GM19395 (cell line): ENCODE results near the gene PPP1R16B.
"Not testable (repeated sequence)": the region's sequence is repeated elsewhere in the genome, so short reads cannot be mapped to it uniquely, and the experiment has no call there.

Source experiments
- ATAC-seq: cut with Tn5 transposase; IDR thresholded peaks from one replicate; pipeline ENCODE4 v1.9.1; 2021; ENCODE audit warnings: mild to moderate bottlenecking, moderate library complexity; ENCODE audit not compliant: unreplicated experiment

PPP1R16B gene

DNA sequence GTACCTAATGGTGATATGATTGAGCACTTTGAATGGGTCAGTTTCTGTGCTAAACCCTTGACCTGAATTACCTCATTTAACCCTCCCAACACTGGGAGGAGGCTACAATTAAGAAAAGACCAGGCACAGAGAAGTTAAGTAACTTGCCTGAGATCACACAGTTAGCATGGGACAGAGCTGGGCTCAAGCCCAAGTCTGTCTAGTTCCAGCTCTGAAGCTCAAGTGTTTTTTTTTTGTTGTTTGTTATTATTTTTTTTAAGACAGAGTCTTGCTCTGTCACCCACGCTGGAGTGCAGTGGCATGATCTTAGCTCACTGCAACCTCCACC is 124.7 kb downstream of the PPP1R16B start:
- no peak for ATAC-seq

- ATAC-seq: no peak
These were observed 126.5 kb downstream of the PPP1R16B start for GRCh38 chr20:38931984-38932383.

DNA sequence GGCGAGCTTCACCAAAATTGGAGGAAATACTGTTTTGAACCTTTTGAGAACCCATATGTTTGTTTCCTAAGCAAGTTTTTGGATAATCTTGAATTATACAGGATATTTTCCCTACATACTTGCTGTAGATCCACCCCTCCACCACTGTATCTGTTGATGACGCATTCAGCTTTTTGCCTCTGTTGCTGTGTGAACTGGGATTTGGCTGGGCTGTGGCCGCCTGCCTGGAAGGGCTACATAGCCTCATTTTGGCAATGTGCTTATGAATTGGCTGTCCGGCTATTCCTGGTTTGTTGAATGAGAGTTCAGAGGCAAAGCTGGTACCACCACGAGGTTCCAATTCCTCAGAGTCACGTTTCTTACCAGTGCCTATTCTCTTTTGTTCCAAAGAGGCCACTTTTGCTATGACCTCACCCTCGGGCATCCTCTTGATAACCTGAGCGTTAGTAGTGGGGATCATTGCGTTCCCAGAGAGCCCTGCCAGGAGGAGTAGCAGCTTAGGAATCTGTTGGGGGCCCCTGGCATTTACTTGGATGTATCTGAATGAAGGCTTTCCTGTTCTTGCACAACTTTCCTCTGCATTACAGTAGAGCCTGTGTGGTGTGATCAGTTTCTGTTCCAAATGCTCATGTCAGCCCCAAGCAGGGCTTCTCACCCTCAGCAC is 127.1 kb downstream of the PPP1R16B start:
- ATAC-seq: no peak

DNA sequence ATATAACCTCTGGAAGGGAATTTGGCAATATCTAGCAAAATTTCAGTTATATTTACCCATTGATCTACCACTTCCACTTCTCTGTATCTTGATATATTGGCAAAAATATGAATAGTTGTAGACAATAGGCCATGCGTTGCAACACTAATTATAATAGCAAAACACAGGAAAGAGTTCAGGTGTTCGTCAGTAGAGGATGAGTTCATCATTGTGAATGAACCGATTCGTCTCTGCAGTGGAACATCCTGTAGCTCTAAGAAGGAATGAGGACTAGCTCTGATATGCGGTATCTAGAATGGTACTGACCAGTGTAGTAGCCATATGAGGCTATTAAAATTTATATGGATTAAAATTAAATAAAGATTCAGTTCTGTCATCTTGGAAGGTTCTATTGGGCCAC is 129.0 kb downstream of the PPP1R16B start:
- ATAC-seq: no peak

- no peak for ATAC-seq
These were observed 129.8 kb downstream of the PPP1R16B start for GRCh38 chr20:38935285-38935684.

DNA sequence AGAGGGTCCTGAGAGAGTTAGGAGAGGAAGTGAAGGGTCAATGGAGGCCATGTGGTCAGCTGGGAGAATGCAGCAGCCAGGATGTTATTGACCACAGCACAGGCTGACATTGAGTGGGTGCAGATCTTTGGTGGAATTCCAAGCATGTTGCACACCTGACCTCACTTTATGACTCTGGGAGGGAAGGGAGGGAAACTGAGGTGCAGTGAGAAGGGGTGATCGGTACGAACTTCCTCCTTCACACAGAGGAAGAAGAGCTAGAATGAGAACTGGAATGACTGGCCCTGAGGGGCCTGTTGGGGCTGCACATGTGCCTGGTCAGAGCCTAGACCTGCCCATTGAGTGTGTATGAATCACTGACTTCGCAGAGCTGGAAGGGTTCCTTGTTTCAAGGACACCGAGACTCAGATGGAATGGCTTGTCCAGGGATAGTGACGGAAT is 130.5 kb downstream of the PPP1R16B start:
- ATAC-seq: no peak

GRCh38 chr20:38937000-38937399 is 131.5 kb downstream of the PPP1R16B start:
- no peak for ATAC-seq

GRCh38 chr20:38937978-38938473 is 132.5 kb downstream of the PPP1R16B start:
- no peak for ATAC-seq

GRCh38 chr20:38939686-38940085 is 134.2 kb downstream of the PPP1R16B start:
- ATAC-seq: no peak

DNA sequence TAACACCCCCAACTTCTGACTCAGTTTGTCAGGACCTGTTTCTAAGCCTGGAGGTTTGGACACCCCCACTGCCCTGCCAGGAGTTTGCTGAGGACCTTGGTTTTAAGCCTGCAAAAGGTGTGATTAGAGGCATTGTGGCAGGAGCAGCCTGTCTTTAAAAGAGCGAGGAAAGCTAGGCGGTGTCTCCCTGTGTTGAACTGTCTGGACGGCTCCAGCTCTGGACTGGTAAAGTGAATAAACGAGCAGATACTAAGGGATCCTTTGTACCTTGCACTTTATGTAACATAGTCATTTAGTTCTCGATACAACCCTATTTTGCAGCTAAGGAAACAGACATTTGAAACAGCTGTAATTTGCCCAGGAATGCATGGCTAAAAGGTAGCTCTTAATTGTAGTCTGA is 135.1 kb downstream of the PPP1R16B start:
- ATAC-seq: no peak

DNA sequence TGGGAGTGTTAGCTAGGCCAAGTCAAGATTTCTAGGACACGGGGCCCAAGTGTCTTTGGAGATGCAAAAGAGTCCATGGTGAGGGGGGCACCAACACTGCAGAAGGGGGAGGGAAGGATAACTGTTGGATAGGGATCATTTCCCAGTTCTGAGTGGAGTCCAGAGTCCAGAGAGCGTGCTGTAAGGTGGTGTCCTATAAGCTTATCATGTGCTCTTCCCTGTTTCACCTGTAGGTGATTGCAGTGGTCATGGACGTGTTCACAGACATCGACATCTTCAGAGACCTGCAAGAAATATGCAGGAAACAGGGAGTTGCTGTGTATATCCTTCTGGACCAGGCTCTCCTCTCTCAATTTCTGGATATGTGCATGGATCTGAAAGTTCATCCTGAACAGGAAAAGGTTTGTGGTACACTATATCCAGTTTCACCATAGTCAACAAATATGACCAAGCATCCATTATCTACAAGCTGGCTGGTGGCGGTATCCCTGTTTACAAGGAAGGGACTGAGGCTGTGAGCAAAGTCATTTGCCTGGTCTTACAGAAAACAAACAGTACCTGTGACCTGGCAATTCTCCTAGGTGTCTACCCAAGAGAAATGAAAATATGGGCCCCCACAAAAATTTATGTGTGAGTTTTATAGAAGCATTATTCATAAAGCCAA is 136.4 kb downstream of the PPP1R16B start:
- ATAC-seq: no peak

GRCh38 chr20:38945012-38945411 is 139.5 kb downstream of the PPP1R16B start:
- ATAC-seq: no peak

- ATAC-seq: no peak
These were observed 141.3 kb downstream of the PPP1R16B start for GRCh38 chr20:38946836-38947235.

DNA sequence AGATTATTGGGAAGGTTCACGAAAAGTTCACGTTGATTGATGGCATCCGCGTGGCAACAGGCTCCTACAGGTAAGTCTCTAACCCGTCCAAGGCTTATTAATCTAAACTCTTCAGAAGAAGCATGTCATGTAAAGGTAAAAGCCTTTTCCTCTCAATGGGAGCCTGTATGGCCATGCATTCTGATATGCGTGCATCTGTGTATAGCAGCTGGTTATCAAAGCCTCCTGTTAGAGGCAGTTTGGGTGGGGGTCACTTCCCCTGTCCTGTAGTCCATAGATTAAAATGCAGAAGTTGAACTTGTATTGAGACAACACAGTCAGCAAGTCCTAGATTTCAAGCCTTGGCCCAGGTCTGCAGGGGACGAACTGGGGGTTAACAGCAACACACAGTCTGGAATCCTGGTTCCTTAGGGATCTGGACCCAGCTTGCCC is 142.4 kb downstream of the PPP1R16B start:
- no peak for ATAC-seq

DNA sequence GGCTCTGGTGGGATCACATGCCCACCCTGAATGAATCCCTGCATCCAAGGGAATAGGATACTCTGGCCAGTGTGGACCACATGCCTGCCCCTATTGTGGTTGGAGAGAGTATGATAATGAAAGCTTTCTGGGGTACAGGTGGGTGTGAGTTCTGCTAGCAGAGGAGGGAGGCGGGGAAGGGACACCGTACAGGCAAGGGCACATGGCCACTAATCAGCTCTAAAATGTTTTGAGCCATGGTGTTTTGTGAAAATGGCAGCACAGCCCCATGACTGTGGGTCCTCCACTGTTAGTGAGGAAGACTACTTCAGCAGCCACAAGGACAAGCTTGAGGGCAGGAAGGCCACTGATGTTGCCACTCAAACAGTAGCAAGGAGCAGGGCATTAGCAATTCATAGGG is 144.8 kb downstream of the PPP1R16B start:
- ATAC-seq: no peak

DNA sequence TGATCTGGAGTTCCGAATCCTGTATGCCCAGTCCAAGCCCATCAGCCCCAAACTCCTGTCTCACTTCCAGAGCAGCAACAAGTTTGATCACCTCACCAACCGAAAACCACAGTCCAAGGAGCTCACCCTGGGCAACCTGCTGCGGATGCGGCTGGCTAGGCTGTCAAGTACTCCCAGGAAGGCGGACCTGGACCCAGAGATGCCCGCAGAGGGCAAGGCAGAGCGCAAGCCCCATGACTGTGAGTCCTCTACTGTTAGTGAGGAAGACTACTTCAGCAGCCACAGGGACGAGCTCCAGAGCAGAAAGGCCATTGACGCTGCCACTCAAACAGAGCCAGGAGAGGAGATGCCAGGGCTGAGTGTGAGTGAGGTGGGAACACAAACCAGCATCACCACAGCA is 146.1 kb downstream of the PPP1R16B start:
- ATAC-seq: no peak

DNA sequence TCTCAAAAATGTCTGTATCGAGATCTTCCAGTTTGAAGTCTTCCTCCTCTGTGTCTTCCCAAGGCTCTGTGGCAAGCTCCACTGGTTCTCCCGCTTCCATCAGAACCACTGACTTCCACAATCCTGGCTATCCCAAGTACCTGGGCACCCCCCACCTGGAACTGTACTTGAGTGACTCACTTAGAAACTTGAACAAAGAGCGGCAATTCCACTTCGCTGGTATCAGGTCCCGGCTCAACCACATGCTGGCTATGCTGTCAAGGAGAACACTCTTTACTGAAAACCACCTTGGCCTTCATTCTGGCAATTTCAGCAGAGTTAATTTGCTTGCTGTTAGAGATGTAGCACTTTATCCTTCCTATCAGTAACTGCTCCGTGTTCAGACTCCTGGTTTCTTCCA is 146.7 kb downstream of the PPP1R16B start:
- ATAC-seq: no peak

DNA sequence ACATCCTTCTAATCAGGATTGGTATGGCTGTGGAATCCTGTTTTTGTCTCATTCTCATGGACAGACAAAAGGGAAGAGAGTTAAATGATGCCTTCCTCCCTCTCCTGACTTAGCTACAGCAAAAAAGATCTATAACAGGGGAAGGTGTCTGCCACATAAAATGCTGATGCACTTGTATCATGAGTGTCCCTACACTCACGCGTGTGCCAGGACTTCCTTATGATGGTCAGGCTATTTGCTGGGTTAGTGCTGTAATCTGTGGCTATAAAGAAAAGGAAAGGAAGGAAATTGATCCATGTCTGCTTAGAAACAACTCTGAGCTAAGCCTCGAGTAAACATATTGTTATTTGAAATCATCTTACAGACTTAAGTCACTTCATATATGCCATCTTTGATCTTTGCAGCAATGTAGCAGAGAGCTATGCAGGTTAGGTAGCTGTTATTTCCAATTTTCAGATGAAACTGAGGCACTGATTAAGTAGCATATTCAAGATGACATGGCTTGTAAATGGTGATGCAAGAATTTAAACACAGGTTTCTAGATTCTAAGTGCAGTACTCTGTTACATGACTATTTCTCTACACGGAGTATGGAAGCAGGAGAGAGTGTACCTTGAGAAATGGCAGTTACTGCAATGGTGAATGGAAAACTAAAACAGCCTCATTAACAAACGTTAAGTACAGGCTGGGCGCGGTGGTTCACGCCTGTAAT is 148.3 kb downstream of the PPP1R16B start:
- ATAC-seq: no peak

DNA sequence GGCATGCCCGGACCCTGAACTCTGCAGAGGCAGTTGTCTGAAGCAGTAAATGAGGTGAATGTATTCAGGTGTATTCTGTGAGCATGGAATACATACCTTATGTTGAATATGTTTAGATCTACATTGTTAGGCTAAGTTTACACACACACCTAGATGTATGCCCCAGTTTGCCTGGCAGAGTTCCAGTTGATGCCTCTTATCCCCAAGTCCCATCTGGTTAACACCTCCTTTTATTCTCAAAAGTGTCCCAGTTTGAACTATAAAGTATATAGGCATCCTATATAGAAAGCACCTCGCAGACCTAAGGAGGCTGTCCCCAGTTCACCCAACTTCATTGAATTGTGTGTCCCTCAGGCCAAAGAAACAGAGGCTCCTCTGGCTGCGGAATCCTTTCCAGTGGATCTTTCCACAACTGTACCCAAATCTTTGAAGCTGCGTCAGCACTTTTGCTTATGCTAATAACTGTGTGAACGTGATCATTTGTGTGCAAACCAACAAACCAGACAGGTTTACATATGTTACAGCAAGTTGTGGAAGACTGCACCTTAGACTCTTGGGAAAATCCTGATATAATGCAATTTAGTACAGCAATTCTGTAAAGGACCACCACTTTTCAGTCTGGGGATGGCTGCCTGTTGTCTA is 151.9 kb downstream of the PPP1R16B start:
- ATAC-seq: no peak

DNA sequence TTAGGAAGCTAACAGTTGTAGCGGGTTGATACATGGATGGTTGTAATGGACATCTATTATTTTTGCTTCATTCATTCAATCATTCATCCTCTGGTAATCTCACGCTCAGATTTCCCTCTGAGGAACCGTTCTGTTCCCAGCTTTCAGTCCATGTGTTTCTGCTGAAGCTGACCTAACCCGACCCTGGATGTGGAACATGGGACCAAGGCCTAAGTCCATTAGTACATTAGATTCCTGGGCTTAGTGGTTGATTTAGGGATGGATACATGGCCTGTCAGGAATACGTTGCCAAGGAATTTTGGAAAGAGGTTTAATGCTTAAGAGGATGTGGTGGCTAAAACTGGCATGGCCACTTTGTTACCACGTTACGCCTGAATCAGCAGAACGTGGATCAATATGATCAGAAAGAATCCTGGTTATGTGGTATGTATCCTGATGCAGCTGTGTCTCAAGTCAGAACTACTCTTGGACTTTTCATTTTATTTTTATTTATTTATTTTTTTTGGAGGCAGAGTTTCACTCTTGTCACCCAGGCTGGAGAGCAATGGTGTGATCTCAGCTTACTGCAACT is 152.5 kb downstream of the PPP1R16B start:
- ATAC-seq: no peak

- not testable (repeated sequence) for ATAC-seq
These were observed 154.7 kb downstream of the PPP1R16B start for GRCh38 chr20:38960187-38960687.
